CD4-positive, alpha-beta T cell treated with Interleukin-10 for 1 hour (primary cell): ENCODE results near the gene SCGB3A1.

Source experiments
- DNase-seq: peaks from one replicate; pipeline ENCODE4 v3.0.0-alpha.2; 2020

SCGB3A1 gene

GRCh38 chr5:180583738-180584137 is 7.6 kb downstream of the SCGB3A1 start:
- DNase-seq: no peak

GRCh38 chr5:180580681-180581080 is 10.6 kb downstream of the SCGB3A1 start:
- DNase-seq: no peak

DNA sequence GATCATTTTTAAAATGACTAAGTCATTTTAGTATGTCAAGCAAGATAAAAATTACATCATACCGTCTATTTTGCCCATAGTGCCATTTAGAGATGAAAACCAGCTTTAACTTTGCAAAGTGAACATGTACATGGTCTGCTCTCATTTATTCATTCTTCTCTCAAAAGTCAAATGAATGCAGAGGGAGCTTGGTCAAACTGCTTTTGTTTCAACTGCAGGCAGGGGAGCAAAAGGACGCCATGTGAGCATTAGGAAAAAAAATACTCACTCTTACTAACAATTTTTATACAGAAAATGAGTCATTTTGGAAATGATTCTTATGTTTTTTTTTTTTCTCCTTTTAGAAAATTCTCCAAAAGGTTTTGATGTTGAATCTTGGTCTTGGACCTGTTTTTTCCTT is 15.7 kb downstream of the SCGB3A1 start:
- DNase-seq: no peak

DNA sequence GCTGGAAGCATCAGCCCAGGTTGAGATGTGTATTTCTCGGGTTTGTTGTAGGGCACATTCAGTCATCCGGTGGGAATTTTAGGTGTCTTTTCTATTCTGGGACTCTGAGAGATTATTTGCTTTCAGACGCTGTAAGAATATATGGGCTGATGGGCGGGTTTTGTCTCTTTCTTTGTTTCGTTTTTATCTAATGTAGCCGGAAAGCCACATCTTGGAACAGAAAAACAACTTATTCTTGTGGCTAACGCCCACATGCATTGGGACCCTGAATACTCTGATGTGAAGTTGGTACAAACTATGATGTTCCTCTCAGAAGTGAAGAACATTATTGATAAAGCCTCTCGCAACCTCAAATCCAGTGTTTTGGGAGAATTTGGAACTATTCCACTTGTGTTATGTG is 22.4 kb downstream of the SCGB3A1 start:
- no peak for DNase-seq

GRCh38 chr5:180563994-180564393 is 27.3 kb downstream of the SCGB3A1 start:
- no peak for DNase-seq

- DNase-seq: no peak
Observed at GRCh38 chr5:180558232-180558631, 33.1 kb downstream of the SCGB3A1 start.

DNA sequence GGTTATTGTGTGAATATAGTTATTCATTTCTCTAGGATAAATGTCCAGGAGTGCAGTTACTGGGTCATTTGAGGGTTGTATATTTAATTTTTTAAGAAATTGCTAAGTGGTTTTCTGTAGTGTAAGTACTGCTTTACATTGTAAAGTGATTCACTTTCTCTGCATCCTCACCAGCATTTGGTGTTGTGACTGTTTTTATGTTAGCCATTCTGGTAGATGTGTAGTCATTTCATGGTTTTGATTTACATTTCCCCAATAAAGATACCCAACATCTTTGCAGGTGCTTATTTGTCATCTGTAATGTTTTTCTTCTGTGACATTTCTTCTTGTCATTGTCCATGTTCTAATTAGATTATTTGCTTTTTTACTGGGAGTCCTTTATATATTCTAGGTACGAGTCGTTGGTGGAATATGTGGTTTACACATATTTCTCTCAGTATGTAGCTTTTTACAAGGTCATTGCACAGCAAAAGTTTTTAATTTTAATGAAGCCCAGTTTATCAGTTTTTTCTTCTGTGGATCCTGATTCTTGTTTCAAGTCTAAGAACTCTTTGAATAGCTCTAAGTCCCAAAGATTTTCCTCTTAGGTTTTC is 34.0 kb downstream of the SCGB3A1 start:
- DNase-seq: no peak

- DNase-seq: no peak
Observed at GRCh38 chr5:180555168-180555921, 36.0 kb downstream of the SCGB3A1 start.

- DNase-seq: no peak
Observed at GRCh38 chr5:180553530-180553929, 37.8 kb downstream of the SCGB3A1 start.

- no peak for DNase-seq
Observed at GRCh38 chr5:180548563-180548962, 42.7 kb downstream of the SCGB3A1 start.

DNA sequence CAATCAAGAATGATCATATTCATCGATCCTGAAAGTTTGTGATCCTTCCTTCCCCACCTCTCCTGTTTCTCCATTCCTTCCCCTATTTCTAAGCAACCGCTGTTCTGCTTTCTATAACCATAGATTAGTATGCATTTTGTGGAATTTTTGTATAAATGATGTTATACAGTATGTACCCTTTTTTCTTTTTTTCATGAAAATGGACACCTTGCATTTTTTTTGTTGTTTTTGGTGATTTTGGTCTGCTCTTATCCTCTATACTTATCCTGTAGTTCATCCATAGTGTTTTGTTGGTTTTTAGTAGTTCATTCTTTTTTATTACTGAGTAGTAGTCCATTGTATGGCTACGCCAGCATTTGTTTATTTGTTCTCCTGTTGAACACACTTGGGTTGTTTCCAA is 46.1 kb downstream of the SCGB3A1 start:
- no peak for DNase-seq

- DNase-seq: no peak
Observed at GRCh38 chr5:180541710-180542109, 49.6 kb downstream of the SCGB3A1 start.
